Measurements from ENCODE around the gene TEX51. TPM values are rescaled to one million over a fixed set of nuclear protein-coding genes. Genes with fewer than 3 reads are reported as not detected.

Gene TEX51
- total and polyA plus RNA-seq, 2 donors from 2014 or later: 2.1 TPM; not detected in 1

GRCh38 chr2:126890136-126890510 is 8.6 kb upstream of the TEX51 start:
- TF ChIP-seq CTCF (IDR thresholded peaks at IDR 0.05; ENCODE audit: borderline replicate concordance, extremely low read depth, insufficient read depth): no peak

GRCh38 chr2:126890551-126891450 is 7.9 kb upstream of the TEX51 start:
- FAIRE-seq: no peak
- H3K36me3 ChIP-seq (ENCODE audit: control insufficient read depth in 2 of 3, insufficient read depth in 3 of 3, low read length in 3 of 3): no peaks in the 10 kb centered on the region
- peak in 3 of 5 donors; percentile 4 to 33 (median 16) for DNase-seq
- H3K4me1 ChIP-seq (ENCODE audit: control insufficient read depth in 2 of 3, insufficient read depth in 2 of 3, low read depth in 1 of 3, low read length in 3 of 3): peaks cover 0 to 7% (median 0%) of the 10 kb centered on the region in 3 donors
- no peaks in the 10 kb centered on the region for H3K9me3 ChIP-seq (ENCODE audit: control insufficient read depth in 2 of 3, insufficient read depth in 1 of 3, low read length in 3 of 3)
- TF ChIP-seq CTCF (IDR thresholded peaks at IDR 0.05; ENCODE audit: borderline replicate concordance, extremely low read depth, insufficient read depth): no peak
- no peak overlapping the region for H3K9ac ChIP-seq (ENCODE audit: low read length in 3 of 3)
- no peak overlapping the region for H3K27ac ChIP-seq (ENCODE audit: low read depth in 2 of 2, low read length in 2 of 2)
- no peak overlapping the region for H3K4me3 ChIP-seq (ENCODE audit: low read length in 3 of 3)
- H3K27me3 ChIP-seq (ENCODE audit: control insufficient read depth, insufficient read depth, low read length): no peaks in the 10 kb centered on the region
- intact Hi-C loops (cut with DNase I): no loop called here

More at GRCh38 chr2:126890136-126890510, 8.6 kb upstream of the TEX51 start:
- Histone ChIP-seq H3K27ac (ENCODE audit: low read depth in 2 of 2, low read length in 2 of 2) (no peak overlapping the region), H3K36me3 (ENCODE audit: control insufficient read depth in 2 of 3, insufficient read depth in 3 of 3, low read length in 3 of 3) (no peaks in the 10 kb centered on the region), H3K4me3 (ENCODE audit: low read length in 3 of 3) (no peak overlapping the region), H3K4me1 (ENCODE audit: control insufficient read depth in 2 of 3, insufficient read depth in 2 of 3, low read depth in 1 of 3, low read length in 3 of 3) (peaks cover 0 to 12% (median 0%) of the 10 kb centered on the region in 3 donors), H3K27me3 (ENCODE audit: control insufficient read depth, insufficient read depth, low read length) (no peaks in the 10 kb centered on the region), H3K9ac (ENCODE audit: low read length in 3 of 3) (no peak overlapping the region), H3K9me3 (ENCODE audit: control insufficient read depth in 2 of 3, insufficient read depth in 1 of 3, low read length in 3 of 3) (no peaks in the 10 kb centered on the region)
- FAIRE-seq (no peak), DNase-seq (peak in 1 of 5 donors; percentile 37)
- intact Hi-C loops (cut with DNase I): no loop called here

- Histone ChIP-seq H3K4me3 (ENCODE audit: low read length in 3 of 3) (no peak overlapping the region), H3K36me3 (ENCODE audit: control insufficient read depth in 2 of 3, insufficient read depth in 3 of 3, low read length in 3 of 3) (no peaks in the 10 kb centered on the region), H3K9ac (ENCODE audit: low read length in 3 of 3) (no peak overlapping the region), H3K27me3 (ENCODE audit: control insufficient read depth, insufficient read depth, low read length) (no peaks in the 10 kb centered on the region), H3K4me1 (ENCODE audit: control insufficient read depth in 2 of 3, insufficient read depth in 2 of 3, low read depth in 1 of 3, low read length in 3 of 3) (peaks cover 0 to 3% (median 0%) of the 10 kb centered on the region in 3 donors), H3K27ac (ENCODE audit: low read depth in 2 of 2, low read length in 2 of 2) (no peak overlapping the region), H3K9me3 (ENCODE audit: control insufficient read depth in 2 of 3, insufficient read depth in 1 of 3, low read length in 3 of 3) (no peaks in the 10 kb centered on the region)
- DNase-seq (peak in 2 of 5 donors; percentile 8 to 34), FAIRE-seq (no peak)
- intact Hi-C loops (cut with DNase I): no loop called here
- no peak for TF ChIP-seq CTCF (IDR thresholded peaks at IDR 0.05; ENCODE audit: borderline replicate concordance, extremely low read depth, insufficient read depth)
Observed at GRCh38 chr2:126891681-126892500, 6.8 kb upstream of the TEX51 start.

Measured in kidney (tissue), 14 donors.